Neural progenitor cell (in vitro differentiated cells): ENCODE results near the gene STK24.

Experiments
- EZH2 ChIP-seq: fragments of 200-600 bp; sonication (generic); IDR thresholded peaks from 2 replicates; pipeline ENCODE4 v1.6.1; 2017; ENCODE audit warnings: antibody characterized with exemption, mild to moderate bottlenecking, moderate library complexity
- EZH2phosphoT487 ChIP-seq: fragments of 200-600 bp; sonication (generic); IDR thresholded peaks from 2 replicates; pipeline ENCODE4 v1.6.1; 2017; ENCODE audit warnings: antibody characterized with exemption
- TF ChIP-seq, protein P1 (sequence below): fragments of 200-600 bp; sonication (generic); IDR thresholded peaks from 2 replicates; pipeline ENCODE4 v1.5.1; 2017; ENCODE audit warnings: antibody characterized with exemption, mild to moderate bottlenecking

DNA sequence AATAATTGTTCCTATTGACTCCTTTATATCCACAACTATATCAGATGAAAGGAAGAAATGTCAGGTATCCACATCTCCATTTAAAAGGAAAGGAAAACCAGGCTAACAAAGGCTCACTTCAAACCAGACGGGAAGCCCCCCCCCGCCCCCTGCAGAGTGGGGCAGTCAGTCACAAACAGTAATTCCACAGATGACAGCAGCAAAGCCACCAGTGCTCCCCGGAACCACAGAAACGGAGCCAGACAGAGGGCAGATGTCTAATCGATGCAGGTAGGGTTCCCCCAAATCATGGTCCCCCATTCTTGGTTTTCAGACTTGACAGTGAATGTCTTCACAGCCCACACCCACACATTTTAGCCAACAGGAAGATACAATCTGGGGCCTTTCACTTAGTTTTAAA is 100.8 kb downstream of the STK24 start:
- TF ChIP-seq, protein P1, sequence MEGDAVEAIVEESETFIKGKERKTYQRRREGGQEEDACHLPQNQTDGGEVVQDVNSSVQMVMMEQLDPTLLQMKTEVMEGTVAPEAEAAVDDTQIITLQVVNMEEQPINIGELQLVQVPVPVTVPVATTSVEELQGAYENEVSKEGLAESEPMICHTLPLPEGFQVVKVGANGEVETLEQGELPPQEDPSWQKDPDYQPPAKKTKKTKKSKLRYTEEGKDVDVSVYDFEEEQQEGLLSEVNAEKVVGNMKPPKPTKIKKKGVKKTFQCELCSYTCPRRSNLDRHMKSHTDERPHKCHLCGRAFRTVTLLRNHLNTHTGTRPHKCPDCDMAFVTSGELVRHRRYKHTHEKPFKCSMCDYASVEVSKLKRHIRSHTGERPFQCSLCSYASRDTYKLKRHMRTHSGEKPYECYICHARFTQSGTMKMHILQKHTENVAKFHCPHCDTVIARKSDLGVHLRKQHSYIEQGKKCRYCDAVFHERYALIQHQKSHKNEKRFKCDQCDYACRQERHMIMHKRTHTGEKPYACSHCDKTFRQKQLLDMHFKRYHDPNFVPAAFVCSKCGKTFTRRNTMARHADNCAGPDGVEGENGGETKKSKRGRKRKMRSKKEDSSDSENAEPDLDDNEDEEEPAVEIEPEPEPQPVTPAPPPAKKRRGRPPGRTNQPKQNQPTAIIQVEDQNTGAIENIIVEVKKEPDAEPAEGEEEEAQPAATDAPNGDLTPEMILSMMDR = no peak
- TF ChIP-seq EZH2 (no peak), EZH2phosphoT487 (no peak)
